HG02610 (cell line): ENCODE results near the gene IL6.
"Not testable (repeated sequence)": the region's sequence is repeated elsewhere in the genome, so short reads cannot be mapped to it uniquely, and the experiment has no call there.

Source experiments
- ATAC-seq: cut with Tn5 transposase; IDR thresholded peaks from one replicate; pipeline ENCODE4 v1.9.1; 2021; ENCODE audit warnings: mild to moderate bottlenecking, moderate library complexity; ENCODE audit not compliant: unreplicated experiment

IL6 gene

DNA sequence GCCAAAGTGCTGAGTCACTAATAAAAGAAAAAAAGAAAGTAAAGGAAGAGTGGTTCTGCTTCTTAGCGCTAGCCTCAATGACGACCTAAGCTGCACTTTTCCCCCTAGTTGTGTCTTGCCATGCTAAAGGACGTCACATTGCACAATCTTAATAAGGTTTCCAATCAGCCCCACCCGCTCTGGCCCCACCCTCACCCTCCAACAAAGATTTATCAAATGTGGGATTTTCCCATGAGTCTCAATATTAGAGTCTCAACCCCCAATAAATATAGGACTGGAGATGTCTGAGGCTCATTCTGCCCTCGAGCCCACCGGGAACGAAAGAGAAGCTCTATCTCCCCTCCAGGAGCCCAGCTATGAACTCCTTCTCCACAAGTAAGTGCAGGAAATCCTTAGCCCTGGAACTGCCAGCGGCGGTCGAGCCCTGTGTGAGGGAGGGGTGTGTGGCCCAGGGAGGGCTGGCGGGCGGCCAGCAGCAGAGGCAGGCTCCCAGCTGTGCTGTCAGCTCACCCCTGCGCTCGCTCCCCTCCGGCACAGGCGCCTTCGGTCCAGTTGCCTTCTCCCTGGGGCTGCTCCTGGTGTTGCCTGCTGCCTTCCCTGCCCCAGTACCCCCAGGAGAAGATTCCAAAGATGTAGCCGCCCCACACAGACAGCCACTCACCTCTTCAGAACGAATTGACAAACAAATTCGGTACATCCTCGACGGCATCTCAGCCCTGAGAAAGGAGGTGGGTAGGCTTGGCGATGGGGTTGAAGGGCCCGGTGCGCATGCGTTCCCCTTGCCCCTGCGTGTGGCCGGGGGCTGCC, at the start of gene IL6:
TSS of gene IL6 (plus strand) at position 294 of the 807 bp plus-strand sequence. CDS start at position 357, 63 bp downstream.
- no peak for ATAC-seq

GRCh38 chr7:22677263-22677662, 49.7 kb upstream of the IL6 start:
- ATAC-seq: peak; percentile 57

DNA sequence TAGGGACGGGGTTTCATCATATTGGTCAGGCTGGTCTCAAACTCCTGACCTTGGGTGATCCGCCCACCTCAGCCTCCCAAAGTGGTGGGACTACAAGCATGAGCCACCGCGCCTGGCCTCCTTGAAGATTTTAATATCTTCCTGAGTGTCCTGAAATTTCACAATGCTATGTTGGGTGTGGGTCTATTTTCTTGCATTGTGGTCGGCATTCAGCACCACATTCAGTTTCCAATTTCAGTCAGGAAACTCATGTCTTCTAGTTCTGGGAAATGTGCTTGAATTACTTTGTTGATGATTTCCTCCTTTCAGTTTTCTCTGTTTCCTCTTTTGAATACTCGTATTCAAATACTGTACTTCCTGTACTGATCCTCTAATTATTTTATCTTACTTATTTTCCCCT, 49.3 kb upstream of the IL6 start:
- ATAC-seq: no peak

DNA sequence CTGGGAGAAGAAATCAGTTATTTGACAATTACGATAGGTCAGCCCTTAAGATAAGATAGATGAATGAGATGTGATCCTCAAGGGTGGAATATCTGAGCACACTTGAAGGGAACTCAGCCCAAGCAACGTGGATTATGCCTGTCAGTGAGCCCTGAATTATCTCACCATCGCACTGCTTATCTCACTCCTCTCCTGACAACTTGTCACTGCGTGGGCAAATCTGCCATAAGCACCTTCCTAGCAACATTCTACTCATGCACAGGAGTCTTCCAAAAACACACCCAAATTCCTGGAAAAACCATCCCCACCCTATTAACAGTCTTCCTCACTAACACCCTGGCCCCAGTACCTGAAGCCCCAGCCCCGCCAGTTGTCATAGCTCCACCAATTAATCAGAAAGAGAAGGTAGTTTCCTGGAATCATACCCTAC, 46.5 kb upstream of the IL6 start:
- no peak for ATAC-seq

DNA sequence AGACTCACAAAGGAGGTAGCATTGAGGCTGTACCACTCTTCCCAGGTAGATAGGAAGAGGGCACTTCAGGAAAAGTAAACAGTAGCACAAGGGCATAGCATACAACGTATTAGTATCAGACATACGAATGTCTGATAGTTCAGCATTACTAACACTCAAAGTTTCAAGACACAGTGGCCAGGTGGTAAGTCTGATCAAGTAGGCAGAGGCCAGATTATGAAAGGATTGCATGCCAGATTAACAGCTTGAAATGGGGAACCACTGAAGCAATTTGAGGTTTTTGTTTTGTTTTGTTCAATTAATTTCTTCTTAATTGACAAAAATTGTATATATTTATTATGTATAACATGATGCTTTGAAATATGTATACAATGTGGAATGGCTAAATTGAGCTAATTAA, 45.7 kb upstream of the IL6 start:
- no peak for ATAC-seq

GRCh38 chr7:22681852-22682657, 44.9 kb upstream of the IL6 start:
- no peak for ATAC-seq

DNA sequence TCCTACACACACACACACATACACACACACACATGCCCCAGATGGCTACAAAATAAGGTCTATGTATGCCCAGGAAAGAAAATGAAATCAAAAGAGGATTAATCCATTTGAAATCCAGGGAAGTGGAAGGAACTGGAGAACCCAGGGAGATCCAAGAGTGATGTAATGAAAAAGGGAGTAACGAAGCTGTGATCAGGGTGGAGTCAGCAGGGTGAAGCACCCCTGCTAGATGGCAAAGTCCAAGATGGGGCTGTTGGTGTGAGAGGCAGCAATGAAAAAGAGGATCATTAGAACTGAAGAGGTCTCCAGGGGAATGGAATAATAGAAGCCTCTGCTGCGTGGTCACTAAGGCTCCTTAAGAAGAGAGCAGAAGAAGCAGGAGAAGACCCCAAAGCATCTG, 43.6 kb upstream of the IL6 start:
- no peak for ATAC-seq

- no peak for ATAC-seq
Measured at GRCh38 chr7:22686620-22687019, 40.4 kb upstream of the IL6 start.

DNA sequence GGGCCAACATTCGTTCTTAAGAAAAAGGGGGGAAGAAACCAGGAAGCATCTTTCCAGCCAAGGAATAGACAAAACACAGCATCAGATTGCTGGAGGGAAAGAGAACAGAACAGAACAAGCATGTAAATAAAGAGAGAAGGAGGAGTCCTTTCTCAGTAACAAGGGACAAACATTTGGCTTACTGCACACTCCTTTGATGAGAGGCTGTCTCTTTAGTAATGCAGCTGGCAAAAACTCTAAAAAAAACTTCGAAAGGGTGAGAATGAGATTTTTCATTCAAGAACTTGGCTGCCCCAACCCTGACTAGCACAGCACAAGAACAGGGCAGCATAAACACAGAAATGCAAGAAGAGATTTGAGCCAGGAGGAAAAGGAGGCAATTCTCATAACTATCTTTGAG, 38.9 kb upstream of the IL6 start:
- no peak for ATAC-seq

DNA sequence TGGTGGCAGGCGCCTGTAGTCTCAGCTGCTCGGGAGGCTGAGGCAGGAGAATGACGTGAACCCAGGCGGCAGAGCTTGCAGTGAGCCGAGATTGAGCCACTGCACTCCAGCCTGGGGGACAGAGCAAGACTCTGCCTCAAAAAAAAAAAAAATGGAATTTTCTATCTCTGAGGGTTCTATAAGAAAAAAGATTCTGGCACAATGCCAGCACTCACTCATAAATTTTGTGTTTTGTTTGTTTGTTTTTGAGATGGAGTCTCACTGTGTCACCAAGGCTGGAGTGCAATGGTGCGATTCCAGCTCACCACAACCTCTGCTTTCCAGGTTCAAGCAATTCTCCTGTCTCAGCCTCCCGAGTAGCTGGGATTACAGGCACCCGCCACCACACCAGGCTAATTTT, 38.1 kb upstream of the IL6 start:
- not testable (repeated sequence) for ATAC-seq

DNA sequence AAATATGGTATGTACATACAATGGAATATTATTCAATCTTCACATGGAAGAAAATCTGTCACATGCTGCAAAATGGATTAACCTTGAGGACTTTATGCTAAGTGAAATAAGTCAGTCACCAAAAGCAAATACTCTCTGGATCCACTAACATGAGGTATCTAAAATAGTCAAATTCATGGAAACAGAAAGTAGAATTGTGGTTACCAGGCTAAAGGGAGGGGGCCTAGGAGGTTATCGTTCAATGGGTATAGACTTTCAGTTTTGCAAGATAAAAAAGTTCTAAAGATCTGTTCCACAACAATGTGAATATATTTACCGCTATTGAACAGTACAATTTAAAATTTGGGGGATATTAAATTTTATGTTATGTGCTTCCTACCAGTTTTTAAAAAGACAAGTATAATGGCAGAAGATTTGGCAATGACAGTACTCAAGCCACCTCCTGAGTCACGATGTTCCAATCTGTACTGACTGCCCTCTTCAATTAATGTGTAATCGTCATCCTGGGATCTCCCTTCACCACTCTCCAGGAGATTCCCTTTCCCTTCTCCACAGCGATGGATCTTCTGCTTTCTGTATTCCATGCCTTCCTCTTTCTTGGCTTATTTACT, 32.3 kb upstream of the IL6 start:
- ATAC-seq: peak; percentile 40

- ATAC-seq: no peak
Measured at GRCh38 chr7:22695476-22696132, 31.4 kb upstream of the IL6 start.

DNA sequence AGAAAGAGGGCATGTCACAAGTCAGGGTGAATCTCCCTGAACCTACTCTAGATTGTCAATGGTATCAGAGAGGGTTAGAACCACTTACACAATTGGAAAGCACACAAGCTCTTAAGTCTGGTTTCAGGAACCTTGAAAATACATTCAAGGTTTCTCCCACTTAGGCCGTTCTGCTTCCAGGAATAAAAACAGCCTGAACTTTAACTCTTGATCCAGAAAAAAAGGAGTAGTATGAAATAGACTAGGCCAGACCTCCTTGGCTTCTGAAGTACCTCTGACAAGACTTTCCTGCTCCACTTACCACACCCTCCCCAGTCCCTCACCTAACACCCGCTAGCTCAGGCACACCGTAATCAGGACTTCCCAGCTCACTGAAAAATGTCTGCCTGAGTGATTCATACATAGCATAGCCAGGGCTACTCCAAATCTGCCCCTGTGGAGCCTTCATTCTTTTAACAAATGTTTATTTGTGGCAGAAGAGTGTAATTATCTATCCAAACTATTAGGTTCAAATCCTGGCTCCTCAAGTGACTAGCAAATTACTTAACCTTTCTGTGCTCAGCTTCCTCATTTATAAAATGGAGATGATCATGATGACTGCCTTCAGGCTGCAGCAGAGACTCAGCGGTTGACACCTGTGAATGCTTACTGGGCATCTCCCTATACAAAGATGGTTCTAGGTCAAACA, 30.3 kb upstream of the IL6 start:
- ATAC-seq: no peak

- ATAC-seq: no peak
Measured at GRCh38 chr7:22697322-22697859, 29.6 kb upstream of the IL6 start.

GRCh38 chr7:22697876-22698606, 29.0 kb upstream of the IL6 start:
- peak; percentile 81 for ATAC-seq

GRCh38 chr7:22698767-22699166, 28.2 kb upstream of the IL6 start:
- no peak for ATAC-seq

GRCh38 chr7:22700559-22701002, 26.4 kb upstream of the IL6 start:
- ATAC-seq: no peak

DNA sequence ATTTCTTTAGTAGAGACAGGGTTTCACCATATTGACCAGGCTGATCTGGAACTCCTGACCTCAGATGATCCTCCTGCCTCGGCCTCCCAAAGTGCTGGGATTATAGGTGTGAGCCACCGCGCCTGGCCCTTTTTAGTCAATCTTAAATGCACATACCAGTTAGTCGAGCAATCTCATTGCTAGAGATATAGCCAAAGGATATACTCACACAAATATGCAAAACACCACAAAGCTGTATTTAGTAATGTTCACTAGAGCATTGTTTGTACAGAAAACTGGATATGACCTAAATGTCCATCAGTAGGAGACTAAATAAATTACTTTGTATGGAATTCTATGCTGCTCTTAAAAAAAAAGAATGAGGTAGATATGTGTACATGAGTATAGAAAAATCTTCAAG, 24.5 kb upstream of the IL6 start:
- no peak for ATAC-seq

- not testable (repeated sequence) for ATAC-seq
Measured at GRCh38 chr7:22703107-22703855, 23.7 kb upstream of the IL6 start.
